Measurements from ENCODE around the gene CEP112.

The CEP112 gene

GRCh38 chr17:66211047-66211810 is 19.3 kb upstream of the CEP112 start:
- DNase-seq (ENCODE audit: low read depth in 2 of 3, low spot score in 1 of 3): no peak

GRCh38 chr17:66210208-66210574 is 18.3 kb upstream of the CEP112 start:
- DNase-seq (ENCODE audit: low read depth in 2 of 3, low spot score in 1 of 3): no peak

GRCh38 chr17:66207936-66208335 is 16.0 kb upstream of the CEP112 start:
- no peak for DNase-seq (ENCODE audit: low read depth in 2 of 3, low spot score in 1 of 3)

GRCh38 chr17:66203274-66204015 is 11.5 kb upstream of the CEP112 start:
- DNase-seq (ENCODE audit: low read depth in 2 of 3, low spot score in 1 of 3): no peak

GRCh38 chr17:66200685-66201092 is 8.8 kb upstream of the CEP112 start:
- peak; percentile 15 to 53 (median 41) for DNase-seq (ENCODE audit: low read depth in 2 of 3, low spot score in 1 of 3)

GRCh38 chr17:66198242-66198641 is 6.3 kb upstream of the CEP112 start:
- DNase-seq (ENCODE audit: low read depth in 2 of 3, low spot score in 1 of 3): no peak

GRCh38 chr17:66192378-66192687 is 400 bp upstream of the CEP112 start:
- no peak for DNase-seq (ENCODE audit: low read depth in 2 of 3, low spot score in 1 of 3)

- no peak for DNase-seq (ENCODE audit: low read depth in 2 of 3, low spot score in 1 of 3)
Observed at GRCh38 chr17:66190738-66191592, 968 bp downstream of the CEP112 start.

GRCh38 chr17:66187718-66188117 is 4.2 kb downstream of the CEP112 start:
- no peak for DNase-seq (ENCODE audit: low read depth in 2 of 3, low spot score in 1 of 3)

- DNase-seq (ENCODE audit: low read depth in 2 of 3, low spot score in 1 of 3): no peak
Observed at GRCh38 chr17:66185862-66186261, 6.1 kb downstream of the CEP112 start.

- no peak for DNase-seq (ENCODE audit: low read depth in 2 of 3, low spot score in 1 of 3)
Observed at GRCh38 chr17:66184392-66184791, 7.5 kb downstream of the CEP112 start.

GRCh38 chr17:66183529-66183928 is 8.4 kb downstream of the CEP112 start:
- no peak for DNase-seq (ENCODE audit: low read depth in 2 of 3, low spot score in 1 of 3)

- no peak for DNase-seq (ENCODE audit: low read depth in 2 of 3, low spot score in 1 of 3)
Observed at GRCh38 chr17:66178642-66179041, 13.3 kb downstream of the CEP112 start.

- no peak for DNase-seq (ENCODE audit: low read depth in 2 of 3, low spot score in 1 of 3)
Observed at GRCh38 chr17:66177048-66177447, 14.9 kb downstream of the CEP112 start.

- DNase-seq (ENCODE audit: low read depth in 2 of 3, low spot score in 1 of 3): no peak
Observed at GRCh38 chr17:66175892-66176291, 16.0 kb downstream of the CEP112 start.

GRCh38 chr17:66172691-66173223 is 19.2 kb downstream of the CEP112 start:
- DNase-seq (ENCODE audit: low read depth in 2 of 3, low spot score in 1 of 3): no peak

GRCh38 chr17:66172144-66172543 is 19.8 kb downstream of the CEP112 start:
- no peak for DNase-seq (ENCODE audit: low read depth in 2 of 3, low spot score in 1 of 3)

GRCh38 chr17:66171692-66172091 is 20.2 kb downstream of the CEP112 start:
- no peak for DNase-seq (ENCODE audit: low read depth in 2 of 3, low spot score in 1 of 3)

- DNase-seq (ENCODE audit: low read depth in 2 of 3, low spot score in 1 of 3): no peak
Observed at GRCh38 chr17:66171172-66171571, 20.8 kb downstream of the CEP112 start.

- no peak for DNase-seq (ENCODE audit: low read depth in 2 of 3, low spot score in 1 of 3)
Observed at GRCh38 chr17:66169839-66170238, 22.1 kb downstream of the CEP112 start.

- no peak for DNase-seq (ENCODE audit: low read depth in 2 of 3, low spot score in 1 of 3)
Observed at GRCh38 chr17:66167189-66167815, 24.6 kb downstream of the CEP112 start.

Data from stimulated activated CD4-positive, alpha-beta T cell treated with anti-CD3 and anti-CD28 coated beads, Interleukin-12 subunit alpha, Interleukin-12 subunit beta, amount 100 ng/mL, for 48 hours (primary cell).